Measurements from ENCODE around the gene GPR183.

DNA sequence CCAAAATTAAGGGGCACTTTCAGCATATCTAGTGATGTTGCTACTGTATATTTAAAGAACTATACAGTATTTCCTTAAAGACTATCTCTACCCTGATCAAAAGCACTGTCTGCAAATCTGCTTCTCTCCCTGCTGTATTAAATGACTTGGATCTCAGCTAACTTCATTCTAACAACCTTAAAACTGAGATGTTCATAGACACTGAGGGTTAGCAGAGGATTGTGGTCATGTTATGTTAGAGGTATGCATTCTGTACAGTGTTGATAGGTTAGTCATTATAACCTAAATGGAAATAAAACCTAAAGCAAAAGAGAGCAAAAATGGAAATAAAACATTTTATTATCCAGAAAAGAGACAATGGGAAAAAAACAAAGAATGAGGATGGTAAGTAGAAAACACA lies 9.9 kb downstream of the GPR183 start:
- TF ChIP-seq, protein P1, sequence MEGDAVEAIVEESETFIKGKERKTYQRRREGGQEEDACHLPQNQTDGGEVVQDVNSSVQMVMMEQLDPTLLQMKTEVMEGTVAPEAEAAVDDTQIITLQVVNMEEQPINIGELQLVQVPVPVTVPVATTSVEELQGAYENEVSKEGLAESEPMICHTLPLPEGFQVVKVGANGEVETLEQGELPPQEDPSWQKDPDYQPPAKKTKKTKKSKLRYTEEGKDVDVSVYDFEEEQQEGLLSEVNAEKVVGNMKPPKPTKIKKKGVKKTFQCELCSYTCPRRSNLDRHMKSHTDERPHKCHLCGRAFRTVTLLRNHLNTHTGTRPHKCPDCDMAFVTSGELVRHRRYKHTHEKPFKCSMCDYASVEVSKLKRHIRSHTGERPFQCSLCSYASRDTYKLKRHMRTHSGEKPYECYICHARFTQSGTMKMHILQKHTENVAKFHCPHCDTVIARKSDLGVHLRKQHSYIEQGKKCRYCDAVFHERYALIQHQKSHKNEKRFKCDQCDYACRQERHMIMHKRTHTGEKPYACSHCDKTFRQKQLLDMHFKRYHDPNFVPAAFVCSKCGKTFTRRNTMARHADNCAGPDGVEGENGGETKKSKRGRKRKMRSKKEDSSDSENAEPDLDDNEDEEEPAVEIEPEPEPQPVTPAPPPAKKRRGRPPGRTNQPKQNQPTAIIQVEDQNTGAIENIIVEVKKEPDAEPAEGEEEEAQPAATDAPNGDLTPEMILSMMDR (conservative IDR thresholded peaks at IDR 0.05 in 1 of 2, IDR thresholded peaks at IDR 0.05 in 1 of 2; ENCODE audit: extremely low read depth in 1 of 2, insufficient read depth in 1 of 2, low read depth in 1 of 2, low read length in 2 of 2) = no peak
- no peak for TF ChIP-seq EZH2 (IDR thresholded peaks at IDR 0.05; ENCODE audit: borderline replicate concordance, low read length)

Measured in mammary epithelial cell (primary cell).